ENCODE results near the gene OR9Q1. TPM values are rescaled to one million over a fixed set of nuclear protein-coding genes. Genes with fewer than 3 reads are reported as not detected.

Gene OR9Q1
- total RNA-seq, 1 donor from 2014 or later, result not detected

DNA sequence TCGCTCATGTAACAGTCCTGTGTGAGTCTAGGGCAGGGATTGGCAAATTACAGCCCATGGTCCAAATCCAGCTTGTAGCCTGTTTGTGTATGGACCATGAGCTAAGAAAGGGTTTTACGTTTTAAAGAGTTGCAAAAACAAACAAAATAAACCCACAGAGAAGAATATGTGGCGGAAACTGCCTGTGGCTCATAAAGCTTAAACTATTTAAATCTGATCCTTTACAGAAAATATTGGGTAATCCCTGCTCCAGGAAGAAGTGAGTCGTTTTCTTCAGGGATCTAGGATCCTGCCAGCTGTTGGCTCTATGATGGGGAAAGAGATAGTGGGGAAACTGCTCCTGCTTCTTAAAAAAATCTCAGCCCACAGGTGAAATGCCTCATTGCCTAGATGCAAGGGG is 3.7 kb downstream of the OR9Q1 start:
- Mint-ChIP-seq H3K4me1 (no peaks in the 10 kb centered on the region), H3K4me3 (no peak overlapping the region), H3K27ac (no peak overlapping the region), H3K27me3 (ENCODE audit: insufficient read depth, low read depth) (peaks cover 4% of the 10 kb centered on the region), H3K9me3 (no peaks in the 10 kb centered on the region), H3K36me3 (no peaks in the 10 kb centered on the region)
- H3K27me3 ChIP-seq, result no peaks in the 10 kb centered on the region
- no peaks in the 10 kb centered on the region for H3K4me1 ChIP-seq
- no peak overlapping the region for H3K9ac ChIP-seq
- TF ChIP-seq EZH2 (IDR thresholded peaks at IDR 0.05), result no peak
- TF ChIP-seq, protein P1, sequence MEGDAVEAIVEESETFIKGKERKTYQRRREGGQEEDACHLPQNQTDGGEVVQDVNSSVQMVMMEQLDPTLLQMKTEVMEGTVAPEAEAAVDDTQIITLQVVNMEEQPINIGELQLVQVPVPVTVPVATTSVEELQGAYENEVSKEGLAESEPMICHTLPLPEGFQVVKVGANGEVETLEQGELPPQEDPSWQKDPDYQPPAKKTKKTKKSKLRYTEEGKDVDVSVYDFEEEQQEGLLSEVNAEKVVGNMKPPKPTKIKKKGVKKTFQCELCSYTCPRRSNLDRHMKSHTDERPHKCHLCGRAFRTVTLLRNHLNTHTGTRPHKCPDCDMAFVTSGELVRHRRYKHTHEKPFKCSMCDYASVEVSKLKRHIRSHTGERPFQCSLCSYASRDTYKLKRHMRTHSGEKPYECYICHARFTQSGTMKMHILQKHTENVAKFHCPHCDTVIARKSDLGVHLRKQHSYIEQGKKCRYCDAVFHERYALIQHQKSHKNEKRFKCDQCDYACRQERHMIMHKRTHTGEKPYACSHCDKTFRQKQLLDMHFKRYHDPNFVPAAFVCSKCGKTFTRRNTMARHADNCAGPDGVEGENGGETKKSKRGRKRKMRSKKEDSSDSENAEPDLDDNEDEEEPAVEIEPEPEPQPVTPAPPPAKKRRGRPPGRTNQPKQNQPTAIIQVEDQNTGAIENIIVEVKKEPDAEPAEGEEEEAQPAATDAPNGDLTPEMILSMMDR (IDR thresholded peaks at IDR 0.05), result no peak
- no peak for TF ChIP-seq EZH2phosphoT487 (IDR thresholded peaks at IDR 0.05)
- DNase-seq (ENCODE audit: low spot score), result no peak
- H3F3A ChIP-seq (ENCODE audit: low read depth), result no peaks in the 10 kb centered on the region
- H3K9me3 ChIP-seq (ENCODE audit: low read depth), result no peaks in the 10 kb centered on the region
- H3K36me3 ChIP-seq, result no peaks in the 10 kb centered on the region
- no peaks in the 10 kb centered on the region for H4K20me1 ChIP-seq (ENCODE audit: low read depth)
- no peak overlapping the region for H3K4me3 ChIP-seq
- H2AFZ ChIP-seq (replicated peaks), result no peak overlapping the region
- no peaks in the 10 kb centered on the region for H3K79me2 ChIP-seq (ENCODE audit: low read depth)
- H3K4me2 ChIP-seq, result no peak overlapping the region
- H3K27ac ChIP-seq, result no peak overlapping the region

- no peak for DNase-seq (ENCODE audit: low spot score)
- Mint-ChIP-seq H3K9me3 (no peaks in the 10 kb centered on the region), H3K4me1 (no peaks in the 10 kb centered on the region), H3K4me3 (no peak overlapping the region), H3K27me3 (ENCODE audit: insufficient read depth, low read depth) (peaks cover 4% of the 10 kb centered on the region), H3K36me3 (no peaks in the 10 kb centered on the region), H3K27ac (no peak overlapping the region)
- no peak overlapping the region for H3K27ac ChIP-seq
- H3K9me3 ChIP-seq (ENCODE audit: low read depth), result no peaks in the 10 kb centered on the region
- no peaks in the 10 kb centered on the region for H3K4me1 ChIP-seq
- H3F3A ChIP-seq (ENCODE audit: low read depth), result no peaks in the 10 kb centered on the region
- H3K79me2 ChIP-seq (ENCODE audit: low read depth), result no peaks in the 10 kb centered on the region
- no peak overlapping the region for H3K4me3 ChIP-seq
- TF ChIP-seq, protein P1 (IDR thresholded peaks at IDR 0.05), result no peak
- TF ChIP-seq EZH2phosphoT487 (IDR thresholded peaks at IDR 0.05) (no peak), EZH2 (IDR thresholded peaks at IDR 0.05) (no peak)
- no peak overlapping the region for H3K9ac ChIP-seq
- no peak overlapping the region for H3K4me2 ChIP-seq
- no peaks in the 10 kb centered on the region for H3K36me3 ChIP-seq
- no peaks in the 10 kb centered on the region for H3K27me3 ChIP-seq
- H4K20me1 ChIP-seq (ENCODE audit: low read depth), result no peaks in the 10 kb centered on the region
- H2AFZ ChIP-seq (replicated peaks), result no peak overlapping the region
Observed at GRCh38 chr11:58028687-58029411, 5.2 kb downstream of the OR9Q1 start.

- TF ChIP-seq EZH2phosphoT487 (IDR thresholded peaks at IDR 0.05) (no peak), EZH2 (IDR thresholded peaks at IDR 0.05) (no peak)
- TF ChIP-seq, protein P1 (IDR thresholded peaks at IDR 0.05), result no peak
- Histone ChIP-seq H3K4me2 (no peak within 1 kb of the TSS), H3K79me2 (ENCODE audit: low read depth) (no peaks in the 10 kb centered on the region), H3K36me3 (no peaks in the 10 kb centered on the region), H4K20me1 (ENCODE audit: low read depth) (no peaks in the 10 kb centered on the region), H2AFZ (replicated peaks) (no peak within 1 kb of the TSS), H3K4me3 (no peak within 1 kb of the TSS), H3K27ac (no peak within 1 kb of the TSS), H3K27me3 (no peaks in the 10 kb centered on the region), H3K4me1 (no peaks in the 10 kb centered on the region), H3K9ac (no peak within 1 kb of the TSS), H3K9me3 (ENCODE audit: low read depth) (no peaks in the 10 kb centered on the region), H3F3A (ENCODE audit: low read depth) (no peaks in the 10 kb centered on the region)
- Mint-ChIP-seq H3K9me3 (no peaks in the 10 kb centered on the region), H3K27ac (no peak within 1 kb of the TSS), H3K4me3 (no peak within 1 kb of the TSS), H3K36me3 (no peaks in the 10 kb centered on the region), H3K4me1 (no peaks in the 10 kb centered on the region), H3K27me3 (ENCODE audit: insufficient read depth, low read depth) (peaks cover 4% of the 10 kb centered on the region)
- DNase-seq (ENCODE audit: low spot score), result no peak
Observed at GRCh38 chr11:58030653-58031052, 7.0 kb downstream of the OR9Q1 start, which contains the start of gene OR6Q1. OR6Q1 (plus strand) TSS chr11:58030953; CDS start chr11:58030953, 0 bp downstream.
